ENCODE measurements around the gene C5orf24. TPM values are rescaled to one million over a fixed set of nuclear protein-coding genes. Genes with fewer than 3 reads are reported as not detected.
A peak's percentile ranks its signal among the peaks of the same experiment; 100 is the strongest.
"Not testable (repeated sequence)": the region's sequence is repeated elsewhere in the genome, so short reads cannot be mapped to it uniquely, and the experiment has no call there.

C5orf24 gene
- total and polyA plus RNA-seq, 2 donors from 2014 or later: 18.2 to 46.1 TPM

GRCh38 chr5:134833340-134834032 is 12.3 kb upstream of the C5orf24 start:
- intact Hi-C loops (cut with DNase I): no loop called here
- H3K9me3 ChIP-seq (ENCODE audit: control insufficient read depth in 2 of 3, insufficient read depth in 1 of 3, low read length in 3 of 3): no peaks in the 10 kb centered on the region
- DNase-seq (no peak), FAIRE-seq (no peak)
- peaks cover 0 to 3% (median 0%) of the 10 kb centered on the region in 3 donors for H3K4me1 ChIP-seq (ENCODE audit: control insufficient read depth in 2 of 3, insufficient read depth in 2 of 3, low read depth in 1 of 3, low read length in 3 of 3)
- H3K27ac ChIP-seq (ENCODE audit: low read depth in 2 of 2, low read length in 2 of 2): no peak overlapping the region
- H3K4me3 ChIP-seq (ENCODE audit: low read length in 3 of 3): no peak overlapping the region
- TF ChIP-seq CTCF (IDR thresholded peaks at IDR 0.05; ENCODE audit: borderline replicate concordance, extremely low read depth, insufficient read depth): no peak
- H3K36me3 ChIP-seq (ENCODE audit: control insufficient read depth in 2 of 3, insufficient read depth in 3 of 3, low read length in 3 of 3): peaks cover 0 to 4% (median 2%) of the 10 kb centered on the region in 3 donors
- H3K27me3 ChIP-seq (ENCODE audit: control insufficient read depth, insufficient read depth, low read length): no peaks in the 10 kb centered on the region
- no peak overlapping the region for H3K9ac ChIP-seq (ENCODE audit: low read length in 3 of 3)

GRCh38 chr5:134835623-134836022 is 10.1 kb upstream of the C5orf24 start:
- no peak for TF ChIP-seq CTCF (IDR thresholded peaks at IDR 0.05; ENCODE audit: borderline replicate concordance, extremely low read depth, insufficient read depth)
- Histone ChIP-seq H3K9me3 (ENCODE audit: control insufficient read depth in 2 of 3, insufficient read depth in 1 of 3, low read length in 3 of 3) (no peaks in the 10 kb centered on the region), H3K9ac (ENCODE audit: low read length in 3 of 3) (no peak overlapping the region), H3K36me3 (ENCODE audit: control insufficient read depth in 2 of 3, insufficient read depth in 3 of 3, low read length in 3 of 3) (peaks cover 0 to 5% (median 0%) of the 10 kb centered on the region in 3 donors), H3K4me1 (ENCODE audit: control insufficient read depth in 2 of 3, insufficient read depth in 2 of 3, low read depth in 1 of 3, low read length in 3 of 3) (peaks cover 0 to 3% (median 0%) of the 10 kb centered on the region in 3 donors), H3K27me3 (ENCODE audit: control insufficient read depth, insufficient read depth, low read length) (no peaks in the 10 kb centered on the region), H3K4me3 (ENCODE audit: low read length in 3 of 3) (no peak overlapping the region), H3K27ac (ENCODE audit: low read depth in 2 of 2, low read length in 2 of 2) (no peak overlapping the region)
- intact Hi-C loops (cut with DNase I): no loop called here
- no peak for DNase-seq
- FAIRE-seq: no peak

- H3K27me3 ChIP-seq (ENCODE audit: control insufficient read depth, insufficient read depth, low read length): no peaks in the 10 kb centered on the region
- peaks cover 0 to 3% (median 0%) of the 10 kb centered on the region in 3 donors for H3K4me1 ChIP-seq (ENCODE audit: control insufficient read depth in 2 of 3, insufficient read depth in 2 of 3, low read depth in 1 of 3, low read length in 3 of 3)
- no peak overlapping the region for H3K9ac ChIP-seq (ENCODE audit: low read length in 3 of 3)
- no peak for TF ChIP-seq CTCF (IDR thresholded peaks at IDR 0.05; ENCODE audit: borderline replicate concordance, extremely low read depth, insufficient read depth)
- H3K27ac ChIP-seq (ENCODE audit: low read depth in 2 of 2, low read length in 2 of 2): peak overlapping the region in 1 of 2 donors; percentile 56
- FAIRE-seq (no peak), DNase-seq (no peak)
- no peak overlapping the region for H3K4me3 ChIP-seq (ENCODE audit: low read length in 3 of 3)
- no peaks in the 10 kb centered on the region for H3K9me3 ChIP-seq (ENCODE audit: control insufficient read depth in 2 of 3, insufficient read depth in 1 of 3, low read length in 3 of 3)
- H3K36me3 ChIP-seq (ENCODE audit: control insufficient read depth in 2 of 3, insufficient read depth in 3 of 3, low read length in 3 of 3): peaks cover 0 to 5% (median 0%) of the 10 kb centered on the region in 3 donors
- intact Hi-C loops (cut with DNase I): no loop called here
Observed at GRCh38 chr5:134837530-134838181, 8.1 kb upstream of the C5orf24 start.

- not testable (repeated sequence) for H3K27ac ChIP-seq (ENCODE audit: low read depth in 2 of 2, low read length in 2 of 2)
Observed at GRCh38 chr5:134838361-134838760, 7.4 kb upstream of the C5orf24 start.

More at GRCh38 chr5:134838361-134838760, 7.4 kb upstream of the C5orf24 start:
- DNase-seq; H3K27me3 ChIP-seq (ENCODE audit: control insufficient read depth, insufficient read depth, low read length); intact Hi-C loops (cut with DNase I); H3K4me1 ChIP-seq (ENCODE audit: control insufficient read depth in 2 of 3, insufficient read depth in 2 of 3, low read depth in 1 of 3, low read length in 3 of 3); FAIRE-seq; H3K4me3 ChIP-seq (ENCODE audit: low read length in 3 of 3); H3K9me3 ChIP-seq (ENCODE audit: control insufficient read depth in 2 of 3, insufficient read depth in 1 of 3, low read length in 3 of 3); H3K36me3 ChIP-seq (ENCODE audit: control insufficient read depth in 2 of 3, insufficient read depth in 3 of 3, low read length in 3 of 3); H3K9ac ChIP-seq (ENCODE audit: low read length in 3 of 3): not testable (repeated sequence)
